ENCODE results near the gene PRPF31. TPM values are rescaled to one million over a fixed set of nuclear protein-coding genes. Genes with fewer than 3 reads are reported as not detected.

The PRPF31 gene
- total RNA-seq, 1 experiment from 2014 or later: 84.4 TPM

DNA sequence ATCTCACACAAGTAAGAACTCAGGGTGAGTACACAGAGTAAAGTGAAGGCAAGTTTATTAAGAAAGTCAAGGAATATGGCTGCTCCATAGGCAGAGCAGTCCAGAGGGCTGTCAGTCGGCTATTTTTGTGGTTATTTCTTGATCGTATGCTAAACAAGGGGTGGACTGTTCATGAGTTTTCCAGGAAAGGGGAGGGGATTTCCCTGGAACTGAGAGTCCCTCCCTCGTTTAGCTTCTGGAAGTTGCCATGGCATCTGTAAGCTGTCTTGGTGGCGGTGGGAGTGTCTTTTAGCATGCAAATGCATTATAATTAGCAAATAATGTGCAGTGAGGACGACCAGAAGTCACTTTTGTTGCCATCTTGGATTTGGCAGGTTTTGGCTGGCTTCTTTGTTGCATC, 46.1 kb upstream of the PRPF31 start:
- Histone ChIP-seq H2AFZ (ENCODE audit: low read length) (no peak overlapping the region), H3K4me2 (ENCODE audit: insufficient read depth, insufficient read length, low read length) (no peak overlapping the region), H2BK12ac (ENCODE audit: insufficient read length, low read depth, low read length) (no peak overlapping the region), H3K9ac (ENCODE audit: extremely low read depth, insufficient read length, low read length) (no peak overlapping the region), H3K14ac (ENCODE audit: insufficient read depth, low read length) (no peak overlapping the region), H3K23ac (ENCODE audit: insufficient read length, low read depth, low read length) (no peak overlapping the region), H3K79me2 (ENCODE audit: insufficient read depth, low read length) (no peaks in the 10 kb centered on the region), H2BK15ac (ENCODE audit: low read depth, low read length) (no peak overlapping the region), H2BK5ac (ENCODE audit: insufficient read length, low read length) (no peak overlapping the region), H3K4ac (ENCODE audit: low read depth, low read length) (no peak overlapping the region), H3K23me2 (ENCODE audit: insufficient read length, low read depth, low read length, poor library complexity, severe bottlenecking) (no peaks in the 10 kb centered on the region), H2BK120ac (ENCODE audit: low read depth, low read length, poor library complexity, severe bottlenecking) (no peak overlapping the region), H3K9me3 (ENCODE audit: control insufficient read depth, low read depth, low read length) (no peaks in the 10 kb centered on the region), H4K91ac (ENCODE audit: insufficient read length, low read depth, low read length) (no peak overlapping the region), H3T11ph (ENCODE audit: low read length) (no peak overlapping the region), H4K8ac (replicated peaks; ENCODE audit: insufficient read length, low read depth, low read length) (no peak overlapping the region), H2BK20ac (ENCODE audit: low read depth, low read length, poor library complexity, severe bottlenecking) (no peak overlapping the region), H3K56ac (ENCODE audit: insufficient read length, low read depth, low read length) (no peak overlapping the region), H4K5ac (ENCODE audit: insufficient read length, low read depth, low read length) (no peak overlapping the region), H4K20me1 (ENCODE audit: control insufficient read depth, insufficient read depth, insufficient read length) (no peaks in the 10 kb centered on the region), H3K4me1 (ENCODE audit: insufficient read depth, low read length) (no peaks in the 10 kb centered on the region), H2AK5ac (ENCODE audit: insufficient read length, low read length) (no peak overlapping the region), H3K27ac (ENCODE audit: insufficient read length, low read depth, low read length) (no peak overlapping the region), H3K79me1 (ENCODE audit: insufficient read depth, low read depth, low read length, poor library complexity, severe bottlenecking) (no peaks in the 10 kb centered on the region), H3K18ac (ENCODE audit: insufficient read length, low read depth, low read length) (no peak overlapping the region), H3K27me3 (ENCODE audit: insufficient read depth, low read length) (no peaks in the 10 kb centered on the region)
- peaks cover 4% of the 10 kb centered on the region for H3K27me3 Mint-ChIP-seq (ENCODE audit: low read depth)
- no peaks in the 10 kb centered on the region for H3K4me1 Mint-ChIP-seq
- TF ChIP-seq CTCF (conservative IDR thresholded peaks at IDR 0.05): no peak
- H3K9me3 Mint-ChIP-seq: peaks cover 4 to 8% of the 10 kb centered on the region in 2 experiments; a peak in 4 of 5 replicates
- H3K27ac Mint-ChIP-seq: no peak overlapping the region
- DNase-seq: no peak
- no CpG with 5 or more reads among the region's 5 CpGs for WGBS (ENCODE audit: extremely low coverage, insufficient read length, low lambda C conversion rate)
- no peaks in the 10 kb centered on the region for H3K36me3 Mint-ChIP-seq (ENCODE audit: insufficient read depth in 1 of 3, low read depth in 3 of 3)
- no peak overlapping the region for H3K4me3 Mint-ChIP-seq
